HG03571 (cell line): Measurements from ENCODE around the gene RGL1.

Experiments
- ATAC-seq: cut with Tn5 transposase; IDR thresholded peaks from one replicate; pipeline ENCODE4 v1.9.1; 2021; ENCODE audit not compliant: unreplicated experiment

The RGL1 gene

DNA sequence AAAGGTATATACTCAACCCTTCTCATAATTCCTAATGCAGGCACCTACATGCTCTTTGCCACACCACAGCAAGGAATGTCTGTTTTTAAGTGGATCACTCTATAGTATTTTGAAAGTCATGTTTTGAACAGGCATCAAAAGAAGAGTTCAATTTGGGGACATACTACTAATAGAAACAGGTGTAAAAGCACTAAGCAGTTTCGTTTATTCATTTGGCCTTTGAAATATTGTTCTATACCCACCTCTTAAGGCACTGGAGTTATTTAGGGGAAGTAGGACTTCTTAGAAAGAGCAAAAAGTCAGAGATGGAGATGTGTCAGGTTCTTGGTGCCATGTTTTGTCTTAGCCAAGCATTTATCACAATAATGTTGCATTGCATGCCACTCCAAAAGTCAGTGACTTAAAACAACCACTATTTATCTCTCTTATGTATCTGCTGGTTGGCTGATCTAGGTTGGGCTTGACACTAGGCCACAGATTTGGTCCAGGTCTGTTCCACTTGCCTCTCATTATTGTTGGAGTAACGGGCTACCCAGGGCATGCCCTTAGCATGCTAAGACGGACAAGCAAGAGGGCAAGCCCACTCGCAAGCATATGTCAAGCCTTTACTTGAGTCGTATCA, 107.5 kb downstream of the RGL1 start:
- peak; percentile 50 for ATAC-seq

DNA sequence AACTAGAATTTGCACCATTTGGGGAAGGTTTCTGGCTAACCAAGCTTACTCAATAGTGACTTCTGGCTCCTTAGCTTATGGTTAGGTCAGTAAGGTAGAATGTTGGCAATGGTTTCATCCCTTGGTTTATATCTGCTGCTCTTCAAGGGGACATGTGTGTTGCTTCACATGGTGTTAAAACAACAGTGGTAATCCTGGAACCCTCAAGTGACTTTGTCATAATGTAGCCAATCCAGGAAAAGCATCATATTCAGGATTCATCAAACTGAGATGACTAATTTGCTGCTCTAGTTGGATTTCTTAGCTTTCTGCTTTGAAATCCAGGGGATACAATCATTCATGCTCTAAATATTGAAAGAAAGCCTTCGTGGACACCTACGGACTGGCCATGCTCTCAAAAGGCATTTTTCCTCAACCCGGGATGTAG, 108.7 kb downstream of the RGL1 start:
- no peak for ATAC-seq

DNA sequence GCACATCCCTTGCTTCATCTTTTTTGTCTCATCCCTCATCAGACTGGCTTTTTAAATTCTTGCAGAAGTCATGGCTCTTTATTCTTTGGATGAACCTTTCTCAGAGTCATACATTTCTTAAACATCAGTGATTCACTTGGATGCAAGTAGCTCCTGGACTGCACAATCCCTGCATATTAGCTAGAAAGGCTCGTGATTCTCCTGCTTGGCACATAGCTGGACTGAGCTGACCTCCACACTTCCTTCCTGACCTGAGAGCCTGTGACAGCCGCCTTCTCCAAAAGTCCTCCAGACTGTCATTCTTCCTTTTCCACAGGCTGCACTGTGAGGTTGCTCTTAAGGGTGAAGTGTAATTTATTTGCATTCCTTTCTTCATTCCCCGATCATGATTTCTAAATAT, 109.4 kb downstream of the RGL1 start:
- no peak for ATAC-seq

DNA sequence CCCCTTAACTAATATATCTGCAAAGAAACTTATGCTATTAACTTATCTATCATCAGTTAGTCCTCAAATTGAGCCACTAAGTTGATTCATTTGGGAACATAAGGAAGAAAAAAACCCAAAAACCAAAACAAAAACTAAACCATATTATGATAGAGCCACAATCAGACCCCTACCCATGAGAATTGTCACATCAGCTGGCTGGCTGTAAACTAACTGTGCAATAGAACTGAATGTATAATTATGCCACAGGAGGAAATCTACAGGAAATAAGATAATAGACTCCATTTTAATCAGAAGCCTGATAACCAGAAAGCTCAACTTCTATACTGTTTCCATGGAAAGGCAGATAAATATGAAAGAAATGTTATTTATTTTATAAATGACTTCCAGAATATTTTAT, 110.0 kb downstream of the RGL1 start:
- no peak for ATAC-seq

DNA sequence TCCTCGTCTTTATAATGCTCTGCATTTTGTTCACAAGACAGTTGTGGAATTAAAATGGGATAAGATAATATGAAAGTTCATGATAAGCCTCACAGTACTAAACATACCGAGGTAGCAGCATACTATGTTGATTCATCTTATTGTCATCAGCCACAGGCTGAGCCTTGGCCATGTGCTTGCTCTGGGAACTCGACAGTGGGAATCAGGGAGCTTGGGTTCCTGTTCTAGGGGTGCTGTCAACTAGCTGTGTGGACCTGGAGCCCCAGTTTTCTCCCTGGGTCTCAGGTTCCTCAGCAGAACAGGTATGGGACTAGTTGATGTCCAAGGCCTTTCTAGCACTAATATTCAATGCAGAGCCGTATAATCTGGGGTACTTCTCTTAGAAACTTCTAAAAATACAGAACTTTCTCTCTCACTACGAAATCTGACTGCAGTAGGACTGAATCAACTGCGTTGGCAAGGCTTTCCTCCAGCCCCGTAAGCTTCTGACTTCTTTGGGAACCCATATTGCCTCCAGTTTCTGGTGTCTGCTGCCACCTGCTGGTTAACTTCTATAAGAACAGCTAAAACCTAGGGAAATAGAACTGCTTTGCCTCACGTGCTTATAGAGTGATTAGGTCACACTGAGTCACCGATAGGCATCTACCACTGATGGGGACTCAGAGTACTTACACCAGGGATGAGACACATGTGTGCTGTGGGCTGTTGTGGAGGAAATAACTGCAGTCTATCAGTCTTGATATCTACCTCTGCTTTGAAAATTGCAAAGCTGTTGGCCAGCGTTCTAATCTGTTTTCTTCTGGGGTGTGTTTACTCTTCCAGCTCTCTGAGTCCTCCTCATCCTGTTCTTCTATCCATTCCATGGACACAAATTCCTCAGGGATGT, 110.9 kb downstream of the RGL1 start:
- peak; percentile 45 for ATAC-seq

DNA sequence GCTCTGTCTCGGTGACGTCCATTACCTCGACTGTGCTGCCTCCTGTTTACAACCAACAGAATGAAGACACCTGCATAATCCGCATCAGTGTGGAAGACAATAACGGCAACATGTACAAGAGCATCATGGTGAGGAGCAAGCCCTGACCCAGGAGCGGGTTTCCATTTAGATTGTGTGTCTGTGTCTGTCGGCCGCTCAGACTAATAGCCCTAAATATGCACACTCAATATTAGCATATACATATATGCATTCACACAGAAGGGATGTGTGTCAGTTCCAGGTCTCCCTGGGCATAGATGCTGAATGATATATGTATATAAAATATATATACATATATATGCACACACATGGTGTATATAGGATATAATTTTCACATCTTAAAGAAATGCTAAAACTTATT, 111.7 kb downstream of the RGL1 start:
- no peak for ATAC-seq

DNA sequence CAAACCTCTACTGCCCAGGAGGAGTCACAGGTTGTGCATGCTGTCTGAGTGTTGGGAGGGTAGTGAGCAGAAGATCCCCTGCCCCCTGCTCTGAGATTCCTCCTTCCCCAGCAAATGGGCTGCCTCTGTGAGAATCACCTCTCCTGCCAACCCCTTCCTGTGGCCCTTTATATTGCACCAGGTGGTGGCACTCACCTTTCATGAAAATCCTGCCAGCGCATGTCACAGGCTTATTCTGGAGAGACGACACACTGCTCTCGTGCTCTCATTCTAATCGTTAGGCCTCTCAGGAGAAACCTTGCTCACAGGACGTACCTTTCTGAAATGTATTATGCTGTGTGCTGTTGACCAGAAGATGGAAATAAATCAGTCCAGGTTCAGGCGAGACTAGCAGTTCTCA, 113.7 kb downstream of the RGL1 start:
- no peak for ATAC-seq

DNA sequence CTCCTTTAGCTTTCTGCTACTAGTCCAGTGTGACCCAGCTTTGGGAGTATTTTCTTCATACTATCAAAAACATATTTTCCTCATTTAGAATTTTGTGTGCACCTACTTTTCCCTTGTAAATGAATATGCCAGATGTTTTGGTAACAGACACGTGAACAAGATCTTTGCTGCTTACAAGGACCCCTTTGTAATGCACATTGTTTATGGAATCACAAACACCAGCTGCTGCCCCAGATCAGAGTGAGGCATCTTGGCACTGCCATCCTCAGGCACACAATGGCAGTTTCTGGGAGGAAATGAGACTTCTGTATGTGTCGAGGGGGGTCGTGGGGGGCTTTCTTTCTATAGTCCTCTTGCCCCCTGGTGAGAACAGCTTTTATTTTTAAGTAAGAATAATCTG, 115.7 kb downstream of the RGL1 start:
- no peak for ATAC-seq

DNA sequence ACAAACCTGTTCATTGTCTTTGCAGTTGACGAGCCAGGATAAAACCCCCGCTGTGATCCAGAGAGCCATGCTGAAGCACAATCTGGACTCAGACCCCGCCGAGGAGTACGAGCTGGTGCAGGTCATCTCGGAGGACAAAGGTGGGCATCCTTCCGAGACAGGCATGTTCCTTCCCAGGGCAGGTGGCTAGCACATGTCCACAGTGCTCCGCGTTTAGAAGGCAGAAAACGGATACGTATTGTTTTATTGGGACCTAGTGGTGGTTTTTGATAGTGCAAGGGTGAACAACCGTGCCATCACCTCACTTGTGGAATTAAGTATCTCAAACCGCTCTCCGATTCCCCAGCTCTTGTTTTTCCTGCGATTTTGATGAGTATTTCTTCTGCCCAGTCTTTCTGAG, 117.3 kb downstream of the RGL1 start:
- no peak for ATAC-seq

DNA sequence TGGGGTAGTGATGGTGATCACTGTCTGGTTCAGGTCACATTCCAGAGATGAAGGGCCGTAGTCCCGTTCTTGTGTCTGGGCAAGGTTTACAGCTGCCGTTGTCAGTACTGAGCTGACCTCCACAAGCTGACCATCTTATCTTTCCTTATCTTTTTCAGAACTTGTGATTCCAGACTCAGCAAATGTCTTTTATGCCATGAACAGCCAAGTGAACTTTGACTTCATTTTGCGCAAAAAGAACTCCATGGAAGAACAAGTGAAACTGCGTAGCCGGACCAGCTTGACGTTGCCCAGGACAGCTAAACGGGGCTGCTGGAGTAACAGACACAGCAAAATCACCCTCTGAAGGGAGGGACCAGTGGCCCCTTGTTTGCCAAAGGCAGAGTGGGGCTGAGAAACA, 121.0 kb downstream of the RGL1 start:
- ATAC-seq = no peak

DNA sequence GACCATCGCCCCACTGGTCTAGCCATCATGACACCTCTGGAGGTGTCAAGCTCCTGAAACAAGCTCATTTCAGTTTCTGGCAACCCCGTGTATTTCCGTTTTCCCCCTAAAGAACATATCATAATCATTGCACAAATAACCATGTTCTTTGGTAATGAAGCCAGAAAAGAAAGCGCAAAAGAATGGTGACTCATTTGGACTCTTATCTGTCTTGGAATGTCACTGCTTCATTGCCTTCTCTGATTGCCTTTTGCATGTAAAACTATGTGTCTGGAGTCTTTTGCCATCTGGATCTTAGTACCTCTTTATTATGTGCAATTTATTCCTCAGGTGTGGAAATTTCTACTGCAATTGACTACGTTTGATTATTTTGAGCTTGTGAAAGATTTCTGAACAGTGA, 122.1 kb downstream of the RGL1 start:
- no peak for ATAC-seq

DNA sequence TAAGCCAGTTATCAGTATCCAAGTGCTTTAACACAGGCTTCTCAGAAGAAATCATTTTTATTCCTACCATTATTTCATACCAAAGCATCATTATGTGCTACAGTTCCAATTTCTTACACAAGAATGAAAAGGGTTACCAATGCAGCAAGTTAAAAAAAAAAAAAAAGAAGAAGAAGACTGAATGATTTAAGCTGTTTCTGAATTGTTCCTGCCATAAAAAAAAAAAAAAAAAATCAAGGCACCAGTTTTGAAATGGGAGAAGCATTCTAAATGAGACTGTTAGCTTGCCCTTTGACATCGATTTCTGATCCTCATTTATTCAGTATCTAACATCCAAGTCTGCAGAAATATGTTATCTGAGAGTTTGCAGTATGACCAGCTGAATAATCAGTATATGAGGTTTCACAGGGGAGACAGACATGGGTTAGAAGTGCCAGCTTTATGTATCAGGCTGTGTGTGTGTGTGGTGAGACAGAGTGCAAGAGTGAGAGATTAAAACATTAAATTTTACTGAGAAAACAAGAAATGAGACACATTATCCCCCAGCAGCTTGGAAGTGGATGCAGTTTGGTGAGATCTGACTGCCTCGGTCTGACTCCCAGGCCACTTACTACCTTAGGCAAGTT, 126.8 kb downstream of the RGL1 start:
- ATAC-seq = no peak

DNA sequence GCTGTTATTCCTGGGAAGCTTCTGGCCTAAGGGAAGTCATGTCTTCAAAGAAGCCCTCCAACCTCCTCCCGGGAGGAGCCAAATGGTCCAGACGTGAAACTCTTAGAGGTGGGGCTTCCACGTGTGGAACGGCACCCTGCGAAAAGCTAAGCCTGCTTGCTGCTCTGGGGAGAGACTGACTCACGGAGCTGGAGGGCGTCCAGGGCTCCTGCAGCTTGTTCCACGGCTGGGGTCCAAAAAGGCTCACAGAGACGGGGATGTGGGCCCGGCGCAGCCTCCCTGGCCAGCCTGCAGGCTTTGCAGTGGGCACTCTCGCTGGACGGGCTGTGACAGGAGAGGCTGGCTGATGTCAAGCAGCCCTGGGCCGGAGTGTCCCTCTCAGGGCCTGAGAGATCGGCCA, 127.5 kb downstream of the RGL1 start:
- no peak for ATAC-seq

DNA sequence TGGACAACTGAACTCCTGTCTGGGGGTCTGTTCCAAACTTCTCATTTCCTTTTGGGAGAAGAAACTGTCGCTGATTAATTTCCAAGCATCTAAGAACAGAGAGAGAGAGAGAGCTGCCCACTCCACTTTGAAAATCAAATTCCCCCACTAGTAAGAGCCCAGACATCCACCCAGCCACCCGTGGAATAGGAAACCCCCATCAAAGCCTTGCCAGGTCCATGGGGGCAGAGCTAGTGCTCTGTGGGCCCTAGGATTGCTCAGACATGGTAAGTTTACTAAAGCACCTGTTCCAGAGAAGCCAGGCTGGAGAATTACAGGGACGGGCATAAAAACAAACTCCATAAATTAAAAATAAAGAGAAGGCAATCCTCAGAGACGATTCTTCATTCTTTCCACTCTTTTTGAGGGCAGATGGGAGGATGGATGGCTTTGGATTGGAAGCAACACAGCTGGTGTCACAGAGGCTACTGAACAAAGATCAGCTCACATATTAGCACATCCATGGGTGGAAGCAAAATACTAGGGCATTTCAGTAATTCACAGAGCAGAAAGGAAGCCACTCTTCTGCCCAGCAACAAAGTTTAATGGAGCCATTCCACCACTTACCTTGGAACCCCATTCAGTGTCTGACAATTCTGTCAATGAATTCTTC, 128.7 kb downstream of the RGL1 start:
- no peak for ATAC-seq

DNA sequence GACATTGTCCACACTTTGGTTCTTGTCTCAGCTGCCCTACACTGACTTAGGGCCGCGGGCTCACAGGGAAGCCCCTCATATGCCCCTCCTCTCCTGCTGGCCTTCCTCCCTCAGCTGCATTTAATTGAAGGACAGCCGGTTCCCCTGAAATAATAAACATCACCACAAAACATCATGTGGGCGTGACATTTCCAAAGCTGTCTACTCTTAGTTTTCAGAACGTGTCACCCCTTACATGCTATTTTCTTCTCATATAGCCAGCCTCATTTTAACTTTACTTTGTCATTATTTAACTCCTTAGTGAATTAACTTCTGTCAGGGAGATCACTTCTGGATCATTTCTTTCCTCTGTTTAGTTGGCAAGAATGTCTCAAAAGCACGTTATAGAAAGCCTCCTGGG, 129.4 kb downstream of the RGL1 start:
- no peak for ATAC-seq

DNA sequence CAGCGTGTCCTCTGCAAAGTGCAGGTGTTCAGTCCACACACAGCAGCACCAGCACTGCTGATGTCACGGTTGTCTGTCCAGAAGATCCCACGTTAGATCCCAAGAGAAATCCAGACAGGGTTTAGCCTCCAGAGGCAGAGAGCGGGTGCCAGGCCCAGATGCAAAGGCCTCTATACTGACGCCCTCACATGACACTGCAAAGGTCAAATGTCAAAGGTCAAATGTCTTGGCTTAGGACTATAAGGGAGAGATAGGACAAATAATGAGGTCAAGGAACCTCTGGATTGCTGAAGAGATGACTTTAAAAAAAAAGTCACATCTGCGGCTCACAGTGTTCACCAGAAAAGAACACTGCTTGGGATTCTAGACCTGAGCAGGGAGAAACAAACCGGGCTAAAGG, 131.1 kb downstream of the RGL1 start:
- no peak for ATAC-seq

DNA sequence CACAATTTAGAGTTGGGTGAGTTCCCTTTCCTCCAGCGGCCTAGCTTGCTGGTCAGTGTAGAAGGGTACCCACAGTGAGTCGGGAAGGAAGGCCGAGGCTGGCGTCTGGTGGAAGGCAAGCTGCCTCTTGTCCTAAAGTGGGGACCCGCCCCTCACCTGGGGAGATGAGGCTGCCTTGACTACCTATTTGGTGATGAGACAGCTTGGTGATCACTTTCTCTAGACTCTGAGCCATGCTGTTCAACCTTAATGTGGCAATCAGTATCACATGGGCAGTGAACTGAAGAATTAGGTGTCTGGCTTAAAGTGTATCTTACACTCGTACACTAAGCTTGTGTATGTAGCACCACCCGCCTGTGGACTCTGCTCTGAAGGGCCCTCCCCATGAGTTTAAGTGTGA, 131.9 kb downstream of the RGL1 start:
- ATAC-seq = no peak

DNA sequence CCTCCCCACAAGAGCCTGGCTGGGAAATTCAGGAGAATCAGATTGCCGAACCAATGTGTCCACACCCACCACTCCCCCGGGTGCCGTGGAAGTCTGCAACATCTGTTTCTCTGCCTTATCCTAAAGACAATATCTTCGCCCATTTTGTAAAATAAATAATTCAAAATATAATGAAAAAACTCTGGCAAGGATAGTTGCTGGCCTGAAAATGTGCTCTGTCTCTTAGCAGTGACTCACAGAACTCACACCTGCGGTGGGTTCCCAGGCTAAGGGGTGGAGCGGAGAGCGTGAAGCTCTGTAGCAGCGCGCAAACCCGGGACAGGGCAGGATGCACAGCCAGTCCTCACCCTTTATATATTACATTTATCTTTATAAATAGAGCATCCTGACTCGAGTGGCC, 132.7 kb downstream of the RGL1 start:
- ATAC-seq = no peak

DNA sequence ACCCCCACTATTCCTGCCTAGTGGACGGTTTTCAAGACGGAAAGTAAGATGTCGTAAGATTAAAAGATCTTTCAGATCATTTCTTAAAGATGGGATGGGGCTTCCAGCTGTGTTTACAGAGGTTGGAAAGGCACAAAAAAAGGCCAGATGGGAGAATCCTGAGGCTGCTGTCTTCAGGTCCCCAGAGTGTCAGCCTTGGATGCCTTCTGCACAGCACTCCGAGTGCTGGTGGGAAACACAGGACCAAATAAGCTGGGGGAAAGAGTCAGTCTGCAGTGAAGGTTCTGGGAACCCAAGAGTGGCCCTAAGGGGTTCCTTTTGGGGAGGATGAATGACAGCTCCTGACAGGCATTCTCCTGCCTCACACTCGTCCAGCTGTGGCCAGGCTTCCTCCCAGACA, 136.1 kb downstream of the RGL1 start:
- ATAC-seq = no peak

DNA sequence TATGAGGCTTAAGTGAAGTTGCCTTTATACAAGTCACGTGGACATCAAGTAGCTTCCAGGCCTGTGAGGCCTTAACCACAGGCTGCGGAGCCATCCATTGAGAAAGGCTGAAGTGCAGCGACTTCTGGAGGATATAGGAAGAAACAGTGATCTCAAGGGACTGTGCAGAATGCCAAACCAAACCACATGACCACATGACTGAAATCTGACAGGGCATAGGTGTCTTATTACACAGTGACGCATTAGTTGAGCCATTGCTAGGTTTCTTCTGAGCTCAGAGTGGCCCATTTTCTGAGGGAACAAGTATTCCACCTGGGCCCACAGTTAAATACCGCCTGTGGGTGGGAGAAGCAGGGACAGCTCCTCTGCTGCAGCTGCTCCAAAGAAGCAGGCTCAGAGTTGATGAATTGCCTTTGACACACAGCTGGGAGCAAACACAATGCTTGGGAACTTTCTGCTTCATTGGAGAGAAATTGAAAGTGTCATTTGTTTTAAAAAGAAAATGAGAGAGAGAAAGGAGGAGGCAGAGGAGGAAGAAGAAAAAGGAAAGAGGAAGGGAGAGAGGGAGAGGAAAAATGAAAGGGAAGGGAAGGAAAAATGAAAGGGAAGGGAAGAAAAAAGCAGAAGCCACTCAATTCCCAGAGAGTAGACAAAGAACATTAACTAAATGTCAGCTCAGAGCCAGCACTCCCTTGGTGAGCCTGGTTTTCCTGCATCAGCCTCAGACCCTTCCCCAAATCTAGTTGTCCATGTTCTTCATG, 138.2 kb downstream of the RGL1 start:
- ATAC-seq = peak; percentile 64
